Aortic smooth muscle cell (primary cell): ENCODE data around the gene FAM9A. TPM values are rescaled to one million over a fixed set of nuclear protein-coding genes. Genes with fewer than 3 reads are reported as not detected.

Experiments
- total RNA-seq: library from RNA; depleted of rRNA; stranded (reverse); fragments of >200 nt; gene quantifications from 2 replicates; pipeline ENCODE4 v1.2.3, GENCODE V29; 2014

Gene FAM9A
- not detected in 2 replicates for total RNA-seq

DNA sequence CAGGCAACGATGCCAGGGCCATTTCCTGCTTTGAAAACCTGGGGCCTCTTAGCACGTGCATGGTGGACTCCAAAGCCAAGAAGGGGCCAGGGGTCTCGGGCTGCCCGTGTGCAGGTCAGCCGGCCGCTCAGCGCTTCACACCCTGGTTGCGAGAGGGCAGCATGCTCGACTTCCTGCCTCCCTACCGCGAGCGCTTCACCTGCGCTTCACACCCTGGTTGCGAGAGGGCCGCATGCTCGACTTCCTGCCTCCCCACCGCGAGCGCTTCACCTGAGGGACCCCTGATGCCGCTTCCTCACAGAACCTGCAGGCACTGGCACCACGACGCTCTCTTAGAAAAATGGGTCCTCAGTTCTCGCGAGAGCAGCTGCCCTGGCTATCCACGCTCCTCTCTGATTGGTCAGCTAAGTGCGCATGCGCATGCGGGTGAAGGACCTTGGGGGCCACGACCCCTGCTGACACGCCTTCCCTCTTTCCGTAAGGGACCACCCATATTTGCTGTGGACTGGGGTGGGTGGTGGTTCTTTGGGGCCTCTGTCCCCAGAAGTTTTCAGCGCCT, at the start of gene FAM9A:
FAM9A (minus strand) TSS at position 343 of the 559 bp plus-strand sequence. CDS start 1,212 bp downstream, outside the sequence.

Other genes with a start within 250 kb of the FAM9A start
- 16.5 and 19.2 TPM in 2 replicates for gene ANOS1, start 69.2 kb downstream of the FAM9A start, total RNA-seq
- not detected in 2 replicates for gene FAM9B, start 232.7 kb upstream of the FAM9A start, total RNA-seq